Measurements from ENCODE around the gene KATNAL2.
"Not testable (repeated sequence)": the region's sequence is repeated elsewhere in the genome, so short reads cannot be mapped to it uniquely, and the experiment has no call there.

Gene KATNAL2

DNA sequence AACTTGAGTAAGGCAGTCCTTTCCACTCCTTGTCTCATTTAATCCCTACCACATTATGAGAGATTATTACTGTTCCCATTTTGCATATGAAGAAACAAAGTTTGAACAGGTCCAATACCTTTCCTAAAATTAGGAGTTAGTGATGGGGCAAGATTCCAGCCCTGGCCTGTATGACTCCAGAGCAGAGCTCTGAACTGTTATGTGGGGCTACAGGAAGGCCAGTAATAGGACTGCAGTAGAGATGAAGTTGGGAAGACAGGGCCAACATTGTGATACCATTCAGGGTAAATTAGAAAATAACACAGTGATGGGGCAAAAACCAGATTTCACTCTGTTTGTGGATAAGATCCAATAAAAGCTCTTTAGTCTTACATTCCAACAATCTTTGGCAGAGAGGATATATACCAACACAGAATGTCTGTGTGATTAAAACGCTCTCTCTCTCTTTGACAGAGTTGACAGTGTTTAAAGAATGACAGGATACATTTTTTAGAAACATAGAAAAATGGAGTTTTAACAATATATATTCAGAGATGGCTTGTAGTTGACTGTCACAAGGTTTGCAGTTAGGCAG lies 22.7 kb downstream of the KATNAL2 start:
- no peak for DNase-seq

DNA sequence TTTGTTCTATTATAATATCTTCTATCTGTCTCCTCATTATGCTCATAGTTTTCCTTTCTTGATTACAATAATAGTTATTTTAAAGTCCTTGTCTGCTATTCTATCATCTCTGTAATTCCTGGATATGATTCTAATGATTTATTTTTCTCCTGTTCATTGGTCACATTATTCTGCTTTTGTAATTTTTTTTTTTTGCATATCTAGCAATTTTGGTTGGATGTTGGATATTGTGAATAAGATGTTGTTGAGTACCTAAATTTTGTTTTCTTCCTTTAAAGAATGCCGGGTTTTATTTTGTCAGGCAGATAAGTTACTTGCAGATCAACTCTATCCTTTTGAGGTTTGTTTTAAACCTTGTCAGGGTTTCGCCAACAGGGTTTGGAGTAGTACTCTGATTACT lies 25.2 kb downstream of the KATNAL2 start:
- DNase-seq, result no peak

DNA sequence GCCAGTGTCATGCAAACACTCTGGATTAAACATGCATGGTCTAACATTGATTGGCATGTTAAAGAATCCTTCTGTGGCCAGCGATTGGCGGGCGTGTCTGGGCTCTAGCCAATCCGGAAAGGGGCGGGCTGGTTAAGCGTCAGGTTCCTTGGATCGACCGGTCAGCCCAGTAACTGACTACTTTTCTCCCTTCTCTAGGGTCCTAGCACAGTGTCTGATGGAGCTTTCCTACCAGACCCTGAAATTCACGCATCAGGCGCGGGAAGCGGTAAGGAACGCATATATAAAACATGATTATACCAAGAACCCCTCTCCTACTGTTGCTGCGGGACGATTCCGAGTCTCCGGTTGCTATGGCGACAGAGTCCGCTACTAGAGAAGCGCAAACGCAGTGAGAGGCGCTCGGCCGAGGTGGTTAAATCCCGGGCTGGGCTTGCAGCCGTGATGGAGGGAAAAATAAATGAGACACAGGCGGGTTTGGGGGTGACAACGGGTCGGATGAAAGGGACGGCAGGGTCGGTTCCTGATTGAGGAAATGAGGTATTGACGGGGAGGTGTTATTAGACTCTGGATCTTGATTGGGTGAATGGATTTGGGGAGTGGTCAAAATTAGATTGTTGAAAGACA lies 29.4 kb downstream of the KATNAL2 start:
- DNase-seq, result peak; percentile 79

DNA sequence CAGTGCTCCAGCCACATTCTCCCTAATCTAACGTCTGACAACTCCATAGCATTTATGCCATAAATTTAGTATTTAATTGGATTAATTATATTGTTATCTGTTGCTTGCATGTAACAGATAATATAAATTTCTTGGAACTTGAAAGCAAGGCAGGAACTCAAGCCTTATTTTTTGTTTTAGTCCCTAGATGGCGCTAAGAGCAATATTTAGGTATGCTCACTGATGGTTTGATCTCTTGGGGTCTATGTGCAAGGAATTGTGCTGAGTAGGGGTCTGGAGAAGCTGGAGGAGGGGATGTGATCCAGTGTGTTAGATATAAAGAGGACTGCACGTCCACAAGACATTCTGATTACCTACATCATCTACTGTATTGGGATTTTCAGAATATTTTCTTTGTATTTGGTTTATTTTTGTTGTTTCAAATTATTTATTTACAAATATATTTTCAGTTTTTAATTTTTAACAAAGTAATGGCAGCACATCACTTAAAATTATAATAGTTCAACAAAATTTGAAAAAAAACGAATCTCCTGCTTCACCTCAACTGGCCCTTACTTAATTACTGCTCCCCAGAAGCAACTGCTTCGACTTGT lies 32.8 kb downstream of the KATNAL2 start:
- DNase-seq, result no peak

DNA sequence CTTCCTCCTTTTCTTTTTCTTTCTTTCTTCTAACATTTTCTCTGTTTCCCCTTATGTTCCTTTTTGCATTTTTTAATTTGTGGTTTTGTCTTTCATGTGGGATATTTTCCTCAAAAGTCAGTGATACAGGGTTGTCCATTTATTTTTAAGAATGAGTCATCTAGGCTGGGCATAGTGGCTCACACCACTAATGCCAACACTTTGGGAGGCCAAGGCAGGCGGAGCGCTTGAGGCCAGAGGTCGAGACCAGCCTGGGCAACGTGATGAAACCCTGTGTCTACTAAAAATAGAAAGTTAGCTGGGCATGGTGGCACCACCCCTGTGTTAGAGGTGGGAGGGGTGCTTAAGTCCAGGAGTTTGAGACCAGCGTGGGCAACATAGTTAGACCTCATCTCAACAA lies 35.8 kb downstream of the KATNAL2 start:
- no peak for DNase-seq

DNA sequence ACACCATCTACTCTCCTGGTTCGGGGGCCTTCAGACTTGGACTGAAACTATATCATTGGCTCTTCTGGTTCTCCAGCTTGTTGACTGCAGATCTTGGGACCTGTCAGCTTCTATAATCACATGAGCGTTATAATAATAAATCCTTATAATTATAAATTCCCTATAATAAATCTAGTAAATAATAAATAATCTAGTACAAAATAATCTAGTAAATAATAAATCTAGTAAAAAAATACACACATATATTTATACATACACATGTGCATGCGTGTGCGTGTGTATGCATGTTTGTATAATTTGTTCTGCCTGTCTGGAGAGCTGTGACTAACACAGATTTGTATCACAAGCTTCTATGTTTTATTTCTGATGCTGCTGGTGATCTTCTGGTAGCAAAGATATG lies 40.8 kb downstream of the KATNAL2 start:
- DNase-seq, result no peak

DNA sequence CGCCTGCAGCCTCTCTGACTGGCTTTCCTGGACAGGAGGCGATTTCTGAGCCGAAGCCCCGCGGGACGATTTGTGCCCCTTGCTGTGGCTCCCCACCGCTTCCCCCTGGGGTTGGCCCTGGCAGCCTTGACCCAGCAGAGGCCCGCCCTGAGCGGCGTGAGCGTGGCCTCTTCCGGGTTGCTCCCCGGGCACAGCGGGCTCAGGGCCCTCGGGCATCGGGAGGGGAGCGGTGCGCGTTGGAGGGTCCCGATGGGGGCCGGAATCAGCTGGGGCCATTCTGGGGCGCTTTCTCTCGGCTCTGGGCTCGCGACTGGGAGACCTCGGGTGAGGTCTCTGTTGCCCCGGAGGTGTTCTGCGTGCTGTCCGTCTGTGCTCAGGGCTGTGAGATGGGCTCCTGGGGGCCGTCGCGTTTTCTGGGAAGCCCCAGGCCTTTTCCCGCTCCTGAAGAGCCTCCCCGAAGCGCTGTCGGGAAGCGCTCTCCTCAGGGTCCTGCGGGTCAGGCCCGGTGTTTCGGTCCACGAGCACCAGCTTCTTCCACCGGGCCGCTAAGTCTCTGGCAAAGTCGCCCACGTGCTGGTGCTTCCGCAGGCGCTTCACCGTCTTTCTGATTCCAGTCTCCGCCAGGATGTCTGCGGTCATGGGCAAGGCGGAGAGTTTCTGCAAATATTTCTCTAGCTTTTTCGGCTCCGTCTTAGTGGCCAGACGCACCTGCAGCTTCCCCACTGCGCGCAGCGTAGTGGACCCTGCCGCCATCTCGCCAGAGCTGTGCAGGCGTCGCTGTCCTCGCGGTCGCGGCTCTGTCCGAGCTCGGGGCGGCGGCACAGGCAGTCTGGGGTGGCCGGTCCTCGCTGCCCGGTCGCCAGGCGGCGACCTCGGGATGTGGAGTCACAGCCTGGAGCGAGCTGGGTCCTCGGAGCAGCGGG lies 46.5 kb downstream of the KATNAL2 start:
- not testable (repeated sequence) for DNase-seq

DNA sequence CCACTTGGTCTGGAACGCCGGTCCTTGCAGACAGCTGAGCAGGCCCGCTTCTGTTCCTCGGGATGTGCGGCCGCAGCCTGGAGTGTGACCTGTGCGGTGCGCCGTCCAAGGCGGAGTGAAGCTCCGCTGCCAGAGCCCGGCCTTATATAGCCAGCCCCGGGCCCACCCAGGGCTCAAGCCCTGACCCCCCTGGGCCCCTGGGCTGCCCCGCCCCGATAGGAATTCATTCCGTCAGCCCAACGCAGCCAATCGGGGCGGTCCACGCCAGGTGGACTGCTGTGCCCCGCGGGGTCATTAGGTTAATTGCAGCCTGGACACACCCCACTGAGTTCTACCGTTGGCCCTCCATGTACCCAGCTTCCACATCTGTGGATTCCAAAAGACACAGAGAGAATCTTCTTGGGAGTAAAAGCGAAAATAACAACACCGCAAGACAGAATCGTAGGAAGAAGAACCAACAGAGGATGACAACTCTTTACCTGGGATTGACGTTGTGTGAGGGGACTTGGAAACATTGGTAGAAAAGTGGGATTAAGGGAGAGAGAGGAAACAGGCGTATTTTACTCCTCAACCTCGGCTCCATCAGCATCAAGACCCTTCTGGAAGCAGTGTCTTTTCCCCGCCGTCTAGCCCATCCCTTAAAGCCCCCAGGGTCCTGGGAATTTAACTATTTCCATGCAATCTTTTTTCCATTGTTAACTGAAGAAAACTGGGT lies 47.3 kb downstream of the KATNAL2 start:
- not testable (repeated sequence) for DNase-seq

DNA sequence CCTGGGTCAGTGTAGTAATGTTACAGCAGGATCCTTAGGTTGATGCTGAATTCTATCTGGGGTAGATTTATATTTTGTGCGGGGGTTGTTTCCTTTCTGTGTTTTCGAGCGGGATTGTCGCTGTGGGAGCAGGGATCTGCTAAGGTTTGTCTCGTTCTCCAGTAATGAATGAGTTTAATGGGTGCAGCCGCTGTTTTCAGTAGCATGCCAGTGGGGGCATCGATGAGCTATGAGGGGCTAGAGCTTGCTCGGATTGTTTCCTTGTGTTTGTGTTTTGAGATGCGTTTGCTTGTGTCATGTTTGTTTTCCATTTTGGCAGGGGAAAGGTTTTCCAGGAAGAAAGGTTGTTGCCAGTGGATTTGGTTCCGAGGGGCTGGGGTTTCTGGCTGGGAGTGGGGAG lies 48.9 kb downstream of the KATNAL2 start:
- DNase-seq, result not testable (repeated sequence)

DNA sequence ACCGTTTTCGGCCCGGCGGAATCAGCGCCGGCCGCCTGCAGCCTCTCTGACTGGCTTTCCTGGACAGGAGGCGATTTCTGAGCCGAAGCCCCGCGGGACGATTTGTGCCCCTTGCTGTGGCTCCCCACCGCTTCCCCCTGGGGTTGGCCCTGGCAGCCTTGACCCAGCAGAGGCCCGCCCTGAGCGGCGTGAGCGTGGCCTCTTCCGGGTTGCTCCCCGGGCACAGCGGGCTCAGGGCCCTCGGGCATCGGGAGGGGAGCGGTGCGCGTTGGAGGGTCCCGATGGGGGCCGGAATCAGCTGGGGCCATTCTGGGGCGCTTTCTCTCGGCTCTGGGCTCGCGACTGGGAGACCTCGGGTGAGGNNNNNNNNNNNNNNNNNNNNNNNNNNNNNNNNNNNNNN lies 52.1 kb downstream of the KATNAL2 start:
- not testable (repeated sequence) for DNase-seq

DNA sequence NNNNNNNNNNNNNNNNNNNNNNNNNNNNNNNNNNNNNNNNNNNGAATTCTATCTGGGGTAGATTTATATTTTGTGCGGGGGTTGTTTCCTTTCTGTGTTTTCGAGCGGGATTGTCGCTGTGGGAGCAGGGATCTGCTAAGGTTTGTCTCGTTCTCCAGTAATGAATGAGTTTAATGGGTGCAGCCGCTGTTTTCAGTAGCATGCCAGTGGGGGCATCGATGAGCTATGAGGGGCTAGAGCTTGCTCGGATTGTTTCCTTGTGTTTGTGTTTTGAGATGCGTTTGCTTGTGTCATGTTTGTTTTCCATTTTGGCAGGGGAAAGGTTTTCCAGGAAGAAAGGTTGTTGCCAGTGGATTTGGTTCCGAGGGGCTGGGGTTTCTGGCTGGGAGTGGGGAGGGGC lies 102.5 kb downstream of the KATNAL2 start:
- DNase-seq, result not testable (repeated sequence)

DNA sequence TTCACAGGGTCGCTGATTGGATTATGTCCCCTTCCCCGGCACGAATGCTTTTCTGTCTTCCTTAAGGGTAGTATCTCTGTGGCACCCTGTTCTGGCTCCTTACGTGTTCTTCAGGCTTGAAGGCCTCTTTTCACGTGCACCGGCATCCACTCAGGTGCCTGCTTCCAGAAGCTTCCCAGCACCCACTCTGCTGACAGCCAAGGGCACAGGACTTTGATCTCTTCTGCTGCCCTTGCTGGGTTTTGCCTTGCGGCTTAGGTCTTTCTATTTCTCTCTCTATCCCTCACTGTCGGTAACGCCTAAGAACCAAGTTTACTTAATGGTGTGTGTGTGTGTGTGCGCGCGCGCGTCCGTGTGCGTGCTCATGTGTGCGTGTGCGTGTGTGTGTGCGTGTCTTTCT lies 103.4 kb downstream of the KATNAL2 start:
- DNase-seq, result not testable (repeated sequence)

DNA sequence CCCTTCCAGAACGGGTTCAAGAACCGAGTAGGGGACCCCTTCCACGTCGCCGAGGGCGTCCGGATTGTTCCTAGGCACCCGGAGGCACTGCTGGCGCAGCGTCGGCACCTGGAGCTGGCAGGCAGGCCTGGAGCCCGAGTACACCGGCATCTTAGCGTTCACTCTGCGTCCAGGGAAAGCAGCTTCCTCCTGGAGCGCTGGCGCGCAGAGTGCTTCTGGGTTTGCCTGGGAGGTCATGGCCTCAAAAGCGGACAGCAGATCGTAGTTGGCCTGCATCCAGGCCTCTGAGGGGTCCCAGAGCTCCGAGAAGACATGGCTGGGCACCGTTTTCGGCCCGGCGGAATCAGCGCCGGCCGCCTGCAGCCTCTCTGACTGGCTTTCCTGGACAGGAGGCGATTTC lies 105.4 kb downstream of the KATNAL2 start:
- not testable (repeated sequence) for DNase-seq

DNA sequence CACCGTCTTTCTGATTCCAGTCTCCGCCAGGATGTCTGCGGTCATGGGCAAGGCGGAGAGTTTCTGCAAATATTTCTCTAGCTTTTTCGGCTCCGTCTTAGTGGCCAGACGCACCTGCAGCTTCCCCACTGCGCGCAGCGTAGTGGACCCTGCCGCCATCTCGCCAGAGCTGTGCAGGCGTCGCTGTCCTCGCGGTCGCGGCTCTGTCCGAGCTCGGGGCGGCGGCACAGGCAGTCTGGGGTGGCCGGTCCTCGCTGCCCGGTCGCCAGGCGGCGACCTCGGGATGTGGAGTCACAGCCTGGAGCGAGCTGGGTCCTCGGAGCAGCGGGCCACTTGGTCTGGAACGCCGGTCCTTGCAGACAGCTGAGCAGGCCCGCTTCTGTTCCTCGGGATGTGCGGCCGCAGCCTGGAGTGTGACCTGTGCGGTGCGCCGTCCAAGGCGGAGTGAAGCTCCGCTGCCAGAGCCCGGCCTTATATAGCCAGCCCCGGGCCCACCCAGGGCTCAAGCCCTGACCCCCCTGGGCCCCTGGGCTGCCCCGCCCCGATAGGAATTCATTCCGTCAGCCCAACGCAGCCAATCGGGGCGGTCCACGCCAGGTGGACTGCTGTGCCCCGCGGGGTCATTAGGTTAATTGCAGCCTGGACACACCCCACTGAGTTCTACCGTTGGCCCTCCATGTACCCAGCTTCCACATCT lies 106.5 kb downstream of the KATNAL2 start:
- DNase-seq, result not testable (repeated sequence)

DNA sequence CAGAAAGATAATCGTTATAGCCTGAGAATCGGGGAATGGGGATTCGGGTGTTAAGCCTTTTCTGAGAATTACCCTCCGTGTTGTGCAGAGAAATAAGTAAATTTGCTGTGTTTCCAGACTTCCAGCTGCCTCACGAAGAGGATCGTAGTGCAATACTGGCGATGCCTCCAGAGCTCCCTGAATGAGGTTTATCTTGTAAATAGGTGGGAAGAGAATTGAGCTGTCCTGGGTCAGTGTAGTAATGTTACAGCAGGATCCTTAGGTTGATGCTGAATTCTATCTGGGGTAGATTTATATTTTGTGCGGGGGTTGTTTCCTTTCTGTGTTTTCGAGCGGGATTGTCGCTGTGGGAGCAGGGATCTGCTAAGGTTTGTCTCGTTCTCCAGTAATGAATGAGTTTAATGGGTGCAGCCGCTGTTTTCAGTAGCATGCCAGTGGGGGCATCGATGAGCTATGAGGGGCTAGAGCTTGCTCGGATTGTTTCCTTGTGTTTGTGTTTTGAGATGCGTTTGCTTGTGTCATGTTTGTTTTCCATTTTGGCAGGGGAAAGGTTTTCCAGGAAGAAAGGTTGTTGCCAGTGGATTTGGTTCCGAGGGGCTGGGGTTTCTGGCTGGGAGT lies 108.3 kb downstream of the KATNAL2 start:
- DNase-seq, result not testable (repeated sequence)

DNA sequence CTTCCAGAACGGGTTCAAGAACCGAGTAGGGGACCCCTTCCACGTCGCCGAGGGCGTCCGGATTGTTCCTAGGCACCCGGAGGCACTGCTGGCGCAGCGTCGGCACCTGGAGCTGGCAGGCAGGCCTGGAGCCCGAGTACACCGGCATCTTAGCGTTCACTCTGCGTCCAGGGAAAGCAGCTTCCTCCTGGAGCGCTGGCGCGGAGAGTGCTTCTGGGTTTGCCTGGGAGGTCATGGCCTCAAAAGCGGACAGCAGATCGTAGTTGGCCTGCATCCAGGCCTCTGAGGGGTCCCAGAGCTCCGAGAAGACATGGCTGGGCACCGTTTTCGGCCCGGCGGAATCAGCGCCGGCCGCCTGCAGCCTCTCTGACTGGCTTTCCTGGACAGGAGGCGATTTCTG lies 111.3 kb downstream of the KATNAL2 start:
- DNase-seq, result peak; percentile 3

DNA sequence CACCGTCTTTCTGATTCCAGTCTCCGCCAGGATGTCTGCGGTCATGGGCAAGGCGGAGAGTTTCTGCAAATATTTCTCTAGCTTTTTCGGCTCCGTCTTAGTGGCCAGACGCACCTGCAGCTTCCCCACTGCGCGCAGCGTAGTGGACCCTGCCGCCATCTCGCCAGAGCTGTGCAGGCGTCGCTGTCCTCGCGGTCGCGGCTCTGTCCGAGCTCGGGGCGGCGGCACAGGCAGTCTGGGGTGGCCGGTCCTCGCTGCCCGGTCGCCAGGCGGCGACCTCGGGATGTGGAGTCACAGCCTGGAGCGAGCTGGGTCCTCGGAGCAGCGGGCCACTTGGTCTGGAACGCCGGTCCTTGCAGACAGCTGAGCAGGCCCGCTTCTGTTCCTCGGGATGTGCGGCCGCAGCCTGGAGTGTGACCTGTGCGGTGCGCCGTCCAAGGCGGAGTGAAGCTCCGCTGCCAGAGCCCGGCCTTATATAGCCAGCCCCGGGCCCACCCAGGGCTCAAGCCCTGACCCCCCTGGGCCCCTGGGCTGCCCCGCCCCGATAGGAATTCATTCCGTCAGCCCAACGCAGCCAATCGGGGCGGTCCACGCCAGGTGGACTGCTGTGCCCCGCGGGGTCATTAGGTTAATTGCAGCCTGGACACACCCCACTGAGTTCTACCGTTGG lies 112.4 kb downstream of the KATNAL2 start:
- not testable (repeated sequence) for DNase-seq

DNA sequence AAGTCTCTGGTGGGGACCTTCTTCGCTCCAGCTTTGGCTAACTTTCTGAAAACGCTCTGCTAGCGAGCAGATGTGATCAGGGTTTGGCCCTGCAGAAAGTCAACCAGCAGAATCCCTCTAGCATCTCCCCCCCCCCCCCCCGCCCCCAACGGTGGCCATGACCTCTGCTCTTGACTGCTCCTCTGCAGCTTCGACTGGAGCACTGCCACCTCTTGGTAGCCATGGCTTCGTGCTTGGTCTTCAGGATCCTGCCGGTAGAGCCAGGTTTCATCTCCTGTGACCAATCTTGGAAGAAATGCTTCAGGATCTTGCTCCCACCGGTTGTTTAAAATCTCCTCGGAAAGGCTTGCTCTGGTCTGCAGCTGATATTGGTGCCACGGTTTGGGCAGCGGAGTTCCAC lies 113.5 kb downstream of the KATNAL2 start:
- not testable (repeated sequence) for DNase-seq

DNA sequence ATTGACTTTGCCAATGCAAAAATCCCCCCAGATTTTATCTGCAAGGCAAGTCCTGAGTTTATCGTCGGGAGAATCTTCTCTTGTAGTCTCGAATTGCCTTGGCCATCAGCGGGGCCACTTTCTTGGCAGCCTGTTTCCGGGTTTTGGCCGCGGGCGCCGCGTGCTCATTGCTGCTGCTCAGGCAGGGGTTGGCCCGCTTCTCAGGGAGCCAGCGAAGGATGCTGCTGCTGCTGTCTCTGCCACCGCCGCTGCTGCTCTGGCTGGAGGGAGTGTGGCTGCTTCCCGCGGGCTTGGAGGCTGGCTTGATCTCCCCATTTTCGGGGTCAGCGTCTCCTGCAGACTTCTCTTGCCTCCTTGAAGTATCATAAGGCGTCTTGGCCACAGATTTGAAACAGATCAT lies 115.5 kb downstream of the KATNAL2 start:
- DNase-seq, result no peak

DNA sequence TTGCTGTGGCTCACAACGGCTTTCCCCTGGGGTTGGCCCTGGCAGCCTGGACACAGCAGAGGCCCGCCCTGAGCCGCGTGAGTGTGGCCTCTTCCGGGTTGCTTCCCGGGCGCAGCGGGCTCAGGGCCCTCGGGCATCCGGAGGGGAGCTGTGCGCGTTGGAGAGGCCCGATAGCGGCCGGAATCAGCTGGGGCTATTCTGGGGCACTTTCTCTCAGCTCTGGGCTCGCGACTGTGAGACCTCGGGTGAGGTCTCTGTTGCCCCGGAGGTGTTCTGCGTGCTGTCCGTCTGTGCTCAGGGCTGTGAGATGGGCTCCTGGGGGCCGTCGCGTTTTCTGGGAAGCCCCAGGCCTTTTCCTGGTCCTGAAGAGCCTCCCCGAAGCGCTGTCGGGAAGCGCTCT lies 117.2 kb downstream of the KATNAL2 start:
- not testable (repeated sequence) for DNase-seq

DNA sequence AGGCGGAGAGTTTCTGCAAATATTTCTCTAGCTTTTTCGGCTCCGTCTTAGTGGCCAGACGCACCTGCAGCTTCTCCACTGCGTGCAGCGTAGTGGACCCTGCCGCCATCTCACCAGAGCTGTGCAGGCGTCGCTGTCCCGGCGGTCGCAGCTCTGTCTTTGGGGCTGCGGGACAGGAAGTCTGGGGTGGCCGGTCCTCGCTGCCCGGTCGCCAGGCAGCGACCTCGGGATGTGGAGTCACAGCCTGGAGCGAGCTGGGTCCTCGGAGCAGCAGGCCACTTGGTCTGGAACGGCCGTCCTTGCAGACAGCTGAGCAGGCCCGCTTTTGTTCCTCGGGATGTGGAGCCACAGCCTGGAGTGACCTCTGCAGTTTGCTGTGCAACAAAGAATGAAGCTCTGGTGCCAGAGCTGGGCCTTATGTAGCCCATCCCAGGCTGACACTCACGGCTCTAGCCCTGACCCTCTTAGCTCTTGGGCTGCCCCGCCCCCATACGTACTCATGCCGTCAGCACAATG lies 117.8 kb downstream of the KATNAL2 start, which contains the start of gene ELOA2:
Gene ELOA2, minus strand, starts transcription at position 466 of the 516 bp plus-strand sequence. Its CDS starts 357 bp downstream, at position 109.
- DNase-seq, result no peak
